ENCODE data around the gene PSMD2. TPM values are rescaled to one million over a fixed set of nuclear protein-coding genes. Genes with fewer than 3 reads are reported as not detected.

The PSMD2 gene
- total and polyA plus RNA-seq, 2 of the 8 experiments (the other 6 are each of a cell fraction or from before 2014, with no cell fraction given) = 350 to 363 TPM

GRCh38 chr3:184306341-184306972 lies 7.4 kb downstream of the PSMD2 start:
- no peaks in the 10 kb centered on the region for H3K4me1 ChIP-seq (replicated peaks in 1 of 4; ENCODE audit: control insufficient read depth in 3 of 4, insufficient read depth in 4 of 4, low read length in 3 of 4)
- no peak overlapping the region for H3K23ac ChIP-seq (ENCODE audit: insufficient read length)
- FAIRE-seq (no peak), DNase-seq (ENCODE audit: low read depth in 1 of 2, low spot score in 2 of 2) (no peak)
- H4K20me1 ChIP-seq (replicated peaks in 1 of 2; ENCODE audit: control insufficient read depth in 1 of 2, insufficient read depth in 2 of 2, low read length in 2 of 2) = peaks cover 0 to 2% of the 10 kb centered on the region in 2 experiments
- ChIA-PET CTCF (ENCODE audit: partially characterized antibody) (interaction anchor here (0.6 to 4.1 kb wide), 10 partner anchors 10 to 96 kb away, joined by 3 to 10 read pairs (median 5); no protein-coding TSS in a partner anchor), POLR2A (ENCODE audit: partially characterized antibody) (interaction anchor here (0.9 to 1.9 kb wide), 8 partner anchors 10 to 32 kb away, joined by 3 to 18 read pairs (median 4); no protein-coding TSS in a partner anchor)
- H3K9me3 ChIP-seq (ENCODE audit: insufficient read depth in 2 of 2, low read depth in 1 of 2, low read length in 1 of 2) = no peaks in the 10 kb centered on the region
- no peak overlapping the region for H3K14ac ChIP-seq (ENCODE audit: insufficient read length)
- no peak overlapping the region for H2BK120ac ChIP-seq (replicated peaks; ENCODE audit: low read depth, low read length)
- H3K79me2 ChIP-seq (ENCODE audit: control insufficient read depth in 1 of 2, insufficient read depth in 2 of 2, low read length in 2 of 2) = peaks cover 0 to 3% of the 10 kb centered on the region in 2 experiments; a peak in 1 of 4 replicates
- H3K79me1 ChIP-seq (ENCODE audit: low read depth, low read length) = no peaks in the 10 kb centered on the region; the same call in 1 of the 2 replicates
- H2BK20ac ChIP-seq (ENCODE audit: low read length) = no peak overlapping the region
- H3K23me2 ChIP-seq (ENCODE audit: low read depth, low read length) = no peaks in the 10 kb centered on the region
- H2AK5ac ChIP-seq (ENCODE audit: low read depth, low read length) = no peak overlapping the region
- WGBS, 2 experiments (ENCODE audit: extremely low coverage in 1 of 2, insufficient coverage in 1 of 2, insufficient read length in 1 of 2, insufficient replicate concordance in 2 of 2, low coverage in 1 of 2, low lambda C conversion rate in 2 of 2, missing lambda C conversion rate in 1 of 2) = 91% methylated on average over 4 of the region's 4 CpGs; no CpG with 5 or more reads in 1 of the 2 experiments
- H4K8ac ChIP-seq (ENCODE audit: extremely low read depth, insufficient read depth, low read length) = no peak overlapping the region
- no peak overlapping the region for H3K4me3 ChIP-seq (ENCODE audit: extremely low read depth in 1 of 4, insufficient read depth in 2 of 4, low read depth in 3 of 4, low read length in 4 of 4)
- H3K9ac ChIP-seq (replicated peaks in 1 of 4; ENCODE audit: extremely low read depth in 1 of 4, low read depth in 3 of 4, low read length in 3 of 4) = no peak overlapping the region
- H3K36me3 ChIP-seq (ENCODE audit: control insufficient read depth in 2 of 4, insufficient read depth in 4 of 4, low read length in 3 of 4) = peaks cover 54 to 74% (median 63%) of the 10 kb centered on the region in 4 experiments
- H4K91ac ChIP-seq (replicated peaks; ENCODE audit: insufficient read length, low read length) = no peak overlapping the region
- H3K27ac ChIP-seq (ENCODE audit: low read depth, low read length) = no peak overlapping the region
- H3K56ac ChIP-seq (replicated peaks; ENCODE audit: insufficient read length, low read depth, low read length) = no peak overlapping the region
- no peak overlapping the region for H3K4me2 ChIP-seq (ENCODE audit: insufficient read depth in 1 of 2, low read depth in 2 of 2, low read length in 2 of 2)
- no peak overlapping the region for H2BK5ac ChIP-seq (ENCODE audit: low read depth, low read length)
- no peak overlapping the region for H3K18ac ChIP-seq (ENCODE audit: extremely low read depth, low read length)
- no peak overlapping the region for H3K4ac ChIP-seq (replicated peaks; ENCODE audit: insufficient read length, low read depth, low read length)
- no peak overlapping the region for H2BK12ac ChIP-seq (ENCODE audit: low read depth, low read length)
- no peak overlapping the region for H2BK15ac ChIP-seq (ENCODE audit: low read length)
- no peak overlapping the region for H4K5ac ChIP-seq (ENCODE audit: insufficient read length, low read depth, low read length)
- no peak overlapping the region for H2AFZ ChIP-seq (ENCODE audit: low read length)
- no peaks in the 10 kb centered on the region for H3K27me3 ChIP-seq (replicated peaks in 1 of 4; ENCODE audit: control insufficient read depth in 3 of 4, extremely low read depth in 1 of 4, insufficient read depth in 3 of 4, low read length in 3 of 4)
- TF ChIP-seq BACH1 (IDR thresholded peaks at IDR 0.05; ENCODE audit: low read length) (no peak), RNF2 (IDR thresholded peaks at IDR 0.05; ENCODE audit: borderline replicate concordance, low read depth, low read length, missing control alignments, poor library complexity, severe bottlenecking) (no peak), ATF3 (IDR thresholded peaks at IDR 0.05; ENCODE audit: insufficient read depth, low read depth, low read length) (no peak), RXRA (IDR thresholded peaks at IDR 0.05; ENCODE audit: insufficient read depth, low read depth, low read length) (no peak), FOSL1 (IDR thresholded peaks at IDR 0.05; ENCODE audit: insufficient read depth, low read depth, low read length) (no peak), EZH2 (IDR thresholded peaks at IDR 0.05; ENCODE audit: low read depth, low read length, severe bottlenecking) (no peak), RFX5 (IDR thresholded peaks at IDR 0.05; ENCODE audit: borderline replicate concordance, low read depth, low read length) (no peak), GTF2F1 (IDR thresholded peaks at IDR 0.05; ENCODE audit: borderline replicate concordance, low read depth, low read length) (no peak), CREB1 (IDR thresholded peaks at IDR 0.05) (no peak), NANOG (IDR thresholded peaks at IDR 0.05; ENCODE audit: insufficient read depth, low read depth, low read length, poor library complexity, severe bottlenecking) (no peak), MAFK (IDR thresholded peaks at IDR 0.05; ENCODE audit: low read depth, low read length) (no peak), SP1 (IDR thresholded peaks at IDR 0.05; ENCODE audit: low read depth, low read length) (no peak)

Data from H1 (cell line).